ENCODE measurements around the gene BCAS3.
"Not testable (repeated sequence)": the region's sequence is repeated elsewhere in the genome, so short reads cannot be mapped to it uniquely, and the experiment has no call there.

Gene BCAS3

DNA sequence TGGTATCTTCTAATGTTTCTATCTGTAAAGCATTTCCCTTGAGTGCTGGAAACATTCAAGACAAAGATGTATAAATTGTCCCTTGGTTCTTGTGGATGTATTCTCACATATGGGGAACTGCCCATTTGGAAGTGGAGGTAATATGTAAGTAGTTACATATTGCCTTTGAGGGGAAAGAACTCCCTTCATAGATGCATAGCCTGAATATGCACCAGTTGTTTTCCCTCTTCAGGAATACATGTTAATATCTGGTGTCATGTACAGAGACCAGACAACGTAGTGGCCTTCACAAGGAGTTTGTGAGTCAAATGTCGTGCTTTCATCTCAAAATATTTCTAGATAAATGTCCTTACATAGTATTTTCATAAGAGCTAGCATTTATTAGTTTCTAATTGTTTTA, 213.5 kb downstream of the BCAS3 start:
- DNase-seq, result no peak

- DNase-seq, result no peak
Observed at GRCh38 chr17:60893475-60893874, 215.8 kb downstream of the BCAS3 start.

- no peak for DNase-seq
Observed at GRCh38 chr17:60896996-60897395, 219.3 kb downstream of the BCAS3 start.

DNA sequence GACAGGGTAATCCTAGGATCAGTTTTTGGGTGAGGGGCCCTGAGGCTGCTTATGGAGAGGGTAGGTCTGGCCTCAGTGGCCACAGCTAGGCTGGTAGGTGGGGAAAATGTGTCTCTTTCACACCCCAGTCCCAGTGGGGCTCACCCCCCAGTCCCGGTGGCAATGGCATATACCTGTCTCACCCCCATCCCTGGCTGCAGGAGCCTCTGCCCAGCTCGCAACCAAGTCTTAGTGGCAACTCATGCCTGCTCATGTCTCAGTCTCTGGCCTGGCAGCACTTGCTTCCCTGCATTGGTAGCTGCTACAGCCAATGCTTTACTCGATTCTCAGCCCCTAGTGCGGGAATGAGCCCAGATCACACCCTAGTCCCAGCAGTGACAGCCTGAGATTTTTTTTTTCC, 221.5 kb downstream of the BCAS3 start:
- no peak for DNase-seq

DNA sequence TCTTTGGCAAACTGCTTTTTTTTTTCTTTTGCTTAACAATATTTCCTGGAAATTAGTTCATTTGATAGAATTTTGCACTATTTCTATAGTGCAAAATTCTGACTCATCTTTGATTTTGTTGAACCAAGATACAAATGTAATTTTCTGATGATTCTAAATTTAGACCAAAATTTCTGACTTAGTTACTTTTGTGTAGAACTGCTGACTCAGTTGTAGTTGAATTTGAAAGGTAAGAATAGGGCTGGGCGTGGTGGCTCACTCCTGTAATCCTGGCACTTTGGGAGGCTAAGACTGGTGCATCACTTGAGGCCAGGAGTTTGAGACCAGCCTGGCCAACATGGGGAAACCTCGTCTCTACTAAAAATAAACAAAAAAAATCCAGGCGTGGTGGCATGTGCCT, 223.0 kb downstream of the BCAS3 start:
- DNase-seq, result no peak

- no peak for DNase-seq
Observed at GRCh38 chr17:60901242-60901641, 223.6 kb downstream of the BCAS3 start.

GRCh38 chr17:60901806-60902205, 224.2 kb downstream of the BCAS3 start:
- DNase-seq, result no peak

GRCh38 chr17:60902399-60902798, 224.7 kb downstream of the BCAS3 start:
- no peak for DNase-seq

DNA sequence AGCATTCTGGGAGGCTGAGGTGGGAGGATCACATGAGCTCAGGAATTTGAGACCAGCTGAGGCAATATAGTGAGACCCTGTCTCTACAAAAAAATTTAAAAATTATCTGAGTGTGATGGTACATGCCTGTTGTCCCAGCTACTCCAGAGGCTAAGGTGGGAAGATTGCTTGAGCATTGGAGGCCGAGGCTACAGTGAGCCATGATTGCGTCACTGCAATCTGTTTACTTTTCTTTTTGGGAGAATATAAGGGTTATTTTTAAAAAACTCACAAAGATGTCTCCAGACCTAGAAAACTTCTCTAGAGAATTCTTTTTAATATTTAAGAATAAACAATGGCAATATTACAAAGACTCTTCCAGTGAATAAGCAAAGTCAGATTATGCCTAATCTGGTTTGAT, 226.9 kb downstream of the BCAS3 start:
- DNase-seq, result no peak

DNA sequence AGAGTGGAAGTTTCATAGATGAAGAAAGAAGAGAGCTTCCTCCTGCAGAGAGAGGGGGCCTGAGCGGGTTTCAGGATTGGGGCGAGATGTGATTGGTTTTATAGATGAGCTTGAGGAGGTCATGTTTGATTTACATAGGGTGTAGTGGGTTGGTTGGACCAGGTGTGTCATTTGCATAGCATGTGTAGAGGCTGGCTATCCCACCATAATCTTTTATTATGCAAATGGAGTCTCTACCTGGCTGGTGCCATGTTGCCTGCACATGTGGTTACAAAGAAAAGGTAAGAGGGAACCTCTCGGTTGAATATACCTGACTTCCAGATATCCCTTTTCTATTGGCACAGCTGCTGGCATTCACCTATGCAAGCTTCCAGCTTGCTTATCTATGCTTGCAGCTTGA, 228.1 kb downstream of the BCAS3 start:
- DNase-seq, result no peak

GRCh38 chr17:60908324-60908723, 230.7 kb downstream of the BCAS3 start:
- DNase-seq, result no peak

DNA sequence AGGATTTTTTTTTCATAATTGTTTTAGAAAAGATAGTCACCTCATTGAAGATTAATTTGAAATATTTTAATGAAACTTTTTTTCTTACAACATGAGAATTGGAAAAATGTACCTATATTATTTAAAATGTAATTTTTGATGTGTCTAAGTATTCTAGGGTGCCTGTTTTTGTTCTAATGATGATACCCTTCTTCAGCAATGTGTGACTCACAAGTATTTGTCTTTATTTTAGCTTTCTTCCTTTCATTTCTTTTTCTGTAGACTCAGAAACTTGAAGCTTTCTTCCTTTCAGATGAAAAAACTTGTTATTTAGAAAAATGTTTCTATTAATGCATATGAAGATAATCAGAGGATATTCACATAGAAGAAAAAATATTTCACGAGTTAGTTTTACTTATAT, 231.8 kb downstream of the BCAS3 start:
- DNase-seq, result no peak

DNA sequence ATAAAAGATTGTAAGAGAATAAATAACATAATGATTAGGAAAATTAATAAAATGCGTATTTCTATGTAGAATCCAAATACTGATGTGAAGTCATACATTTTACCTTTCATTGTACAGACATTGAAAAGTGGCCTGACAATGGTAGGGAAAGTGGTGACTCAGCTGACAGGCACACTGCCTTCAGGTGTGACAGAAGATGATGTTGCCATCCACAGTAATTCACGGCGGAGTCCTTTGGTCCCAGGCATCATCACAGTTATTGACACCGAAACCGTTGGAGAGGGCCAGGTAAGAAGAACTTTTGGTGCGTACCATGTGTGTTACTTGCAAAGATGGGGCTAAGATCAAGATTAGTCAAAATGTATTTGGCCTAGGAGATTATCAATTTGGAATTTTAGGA, 232.8 kb downstream of the BCAS3 start:
- no peak for DNase-seq

DNA sequence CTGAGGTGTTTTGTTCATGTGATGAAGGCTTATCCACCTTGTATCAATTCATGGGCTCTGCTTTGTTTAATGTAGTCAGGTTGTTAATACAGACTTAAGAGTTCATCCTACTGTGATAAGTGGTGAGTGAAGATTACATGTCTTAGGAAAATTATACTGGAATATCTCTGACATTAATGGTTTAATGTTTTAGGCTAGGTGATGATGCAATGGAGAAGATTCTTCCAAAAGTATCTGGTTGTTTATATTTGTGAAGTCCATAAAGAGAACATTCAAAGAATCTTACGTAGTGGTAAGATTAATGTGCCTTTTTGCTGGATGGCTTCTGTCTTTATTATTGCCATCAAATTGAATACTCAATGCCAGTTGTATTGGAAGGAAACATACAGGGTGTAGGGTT, 236.4 kb downstream of the BCAS3 start:
- DNase-seq, result no peak

- no peak for DNase-seq
Observed at GRCh38 chr17:60916043-60916442, 238.4 kb downstream of the BCAS3 start.

DNA sequence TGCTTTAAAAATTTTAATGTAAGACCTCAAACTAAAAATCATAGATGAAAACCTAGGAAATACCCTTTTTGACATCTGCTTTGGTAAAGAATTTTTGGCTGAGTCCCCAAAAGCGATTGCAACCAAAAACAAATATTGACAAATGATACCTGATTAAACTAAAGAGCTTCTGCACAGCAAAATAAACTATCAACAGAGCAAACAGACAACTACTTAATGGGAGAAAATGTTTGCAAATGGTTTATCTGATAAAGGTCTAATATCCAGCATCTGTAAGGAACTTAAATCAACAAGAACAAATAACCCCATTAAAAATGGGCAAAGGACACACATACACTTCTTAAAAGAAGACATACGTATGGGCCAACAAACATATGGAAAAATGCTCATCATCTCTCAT, 242.5 kb downstream of the BCAS3 start:
- DNase-seq, result no peak

DNA sequence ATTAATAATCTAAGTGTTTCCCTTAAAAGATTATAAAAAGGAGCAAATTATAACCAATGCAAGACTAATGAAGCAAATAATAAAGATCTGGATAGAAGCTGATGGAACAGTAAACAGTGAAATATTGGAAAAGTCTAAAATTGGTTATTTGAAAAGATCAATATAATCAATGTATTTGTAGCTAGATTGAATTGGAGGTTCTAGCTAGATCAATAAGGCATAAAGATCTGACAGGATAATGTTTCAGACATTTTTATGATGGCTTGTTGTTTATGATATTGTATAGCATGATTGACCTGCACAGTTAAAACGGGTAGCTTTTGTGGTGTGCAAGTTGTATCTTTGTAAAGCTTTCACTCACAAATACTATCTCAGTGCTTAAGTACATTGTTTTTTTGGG, 245.3 kb downstream of the BCAS3 start:
- DNase-seq, result no peak

DNA sequence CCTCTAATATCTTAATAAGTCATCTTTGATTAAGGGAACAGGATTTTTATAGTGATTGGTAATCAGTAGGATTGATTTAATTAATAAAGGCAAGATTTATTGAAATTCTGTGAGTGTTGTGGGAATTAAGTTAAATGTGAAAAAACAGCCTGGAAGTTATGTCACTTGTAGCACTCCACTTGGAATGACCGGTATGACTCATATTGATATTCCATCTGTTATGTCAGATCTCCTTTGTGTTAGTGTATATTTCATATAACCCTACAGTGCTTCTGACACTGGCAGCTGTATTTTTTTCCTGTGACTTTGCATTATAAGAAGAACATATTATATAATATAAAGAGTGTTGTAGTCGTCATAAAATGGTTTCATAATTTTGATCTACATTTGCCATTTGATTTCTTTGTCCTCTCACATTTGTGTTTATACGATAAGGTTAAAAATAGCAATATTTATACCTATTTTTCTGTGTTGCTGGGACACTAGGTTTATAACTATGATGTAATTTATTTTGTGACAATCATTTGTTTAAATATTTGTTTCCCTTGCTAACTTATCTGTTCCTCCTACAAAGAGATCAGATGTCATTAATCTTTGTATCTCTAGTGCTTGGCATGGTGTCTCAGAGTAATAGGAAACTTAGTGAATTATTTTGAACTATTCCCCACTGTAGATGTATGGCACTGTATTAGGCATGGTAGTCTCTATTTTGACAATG, 249.0 kb downstream of the BCAS3 start:
- DNase-seq, result no peak

DNA sequence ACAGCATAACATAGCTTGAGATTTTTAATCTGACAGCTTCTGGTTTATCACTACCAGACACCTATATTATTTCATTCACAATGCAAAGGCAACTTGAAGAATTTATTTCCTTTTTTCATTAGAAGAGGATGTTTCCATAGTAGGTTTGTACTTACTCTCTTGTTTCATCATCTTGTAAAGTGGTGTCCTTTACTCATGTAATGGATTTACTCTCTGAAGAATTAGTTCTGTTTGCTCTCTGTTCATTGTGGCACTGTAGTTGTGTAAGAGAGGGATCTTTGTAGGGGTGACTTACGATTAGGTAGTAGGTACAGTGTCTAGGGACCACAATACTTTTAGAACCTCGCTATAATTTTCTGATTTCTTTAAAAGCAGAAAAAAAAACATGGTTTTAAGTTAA, 256.1 kb downstream of the BCAS3 start:
- DNase-seq, result no peak

DNA sequence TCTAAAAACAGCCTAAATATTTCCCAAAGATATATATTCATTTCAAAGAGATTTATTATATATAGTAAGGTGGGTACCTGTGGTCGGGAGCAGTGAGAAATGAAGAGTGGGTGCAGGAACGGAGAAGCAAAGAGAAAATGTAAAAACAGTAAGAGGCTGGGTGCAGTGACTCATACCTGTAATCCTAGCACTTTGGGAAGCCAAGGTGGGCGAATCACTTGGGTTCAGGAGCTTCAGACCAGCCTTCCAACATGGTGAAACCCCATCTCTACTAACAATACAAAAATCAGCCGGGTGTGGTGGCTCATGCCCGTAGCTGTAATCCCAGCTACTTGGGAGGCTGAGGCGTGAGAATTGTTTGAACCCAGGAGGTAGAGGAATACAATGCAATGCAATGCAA, 257.1 kb downstream of the BCAS3 start:
- DNase-seq, result no peak

- DNase-seq, result not testable (repeated sequence)
Observed at GRCh38 chr17:60935991-60936390, 258.3 kb downstream of the BCAS3 start.

GRCh38 chr17:60939318-60939717, 261.7 kb downstream of the BCAS3 start:
- DNase-seq, result no peak

GRCh38 chr17:60941028-60941427, 263.4 kb downstream of the BCAS3 start:
- no peak for DNase-seq

- no peak for DNase-seq
Observed at GRCh38 chr17:60941571-60941970, 263.9 kb downstream of the BCAS3 start.

- DNase-seq, result no peak
Observed at GRCh38 chr17:60944751-60945150, 267.1 kb downstream of the BCAS3 start.

GRCh38 chr17:60947100-60947499, 269.4 kb downstream of the BCAS3 start:
- no peak for DNase-seq
